Measurements from ENCODE around the gene HAPLN2.

The HAPLN2 gene

GRCh38 chr1:156664767-156665411, 45.7 kb downstream of the HAPLN2 start:
- no peak for DNase-seq

- no peak for DNase-seq
Measured at GRCh38 chr1:156665539-156665938, 46.3 kb downstream of the HAPLN2 start.

- no peak for DNase-seq
Measured at GRCh38 chr1:156666862-156667609, 47.8 kb downstream of the HAPLN2 start.

GRCh38 chr1:156667610-156667967, 48.4 kb downstream of the HAPLN2 start:
- no peak for DNase-seq

GRCh38 chr1:156667968-156668709, 48.9 kb downstream of the HAPLN2 start:
- DNase-seq: no peak

- DNase-seq: no peak
Measured at GRCh38 chr1:156668801-156669637, 49.8 kb downstream of the HAPLN2 start.

GRCh38 chr1:156669794-156670193, 50.6 kb downstream of the HAPLN2 start:
- no peak for DNase-seq

GRCh38 chr1:156670359-156670758, 51.1 kb downstream of the HAPLN2 start:
- no peak for DNase-seq

- no peak for DNase-seq
Measured at GRCh38 chr1:156670791-156671190, 51.6 kb downstream of the HAPLN2 start.

GRCh38 chr1:156671804-156672203, 52.6 kb downstream of the HAPLN2 start:
- no peak for DNase-seq

- DNase-seq: no peak
Measured at GRCh38 chr1:156673387-156674121, 54.3 kb downstream of the HAPLN2 start.

Measured in hematopoietic multipotent progenitor cell treated with erythropoietin and hydrocortisone succinate and interleukin-3 and kit ligand, for 6 days (in vitro differentiated cells).